CD14-positive monocyte (primary cell): ENCODE measurements around the gene PUDP. TPM values are rescaled to one million over a fixed set of nuclear protein-coding genes. Genes with fewer than 3 reads are reported as not detected.

Experiments
- DNase-seq, 3 donors: peaks; one replicate each; pipeline ENCODE4 v3.0.0-alpha.2; 2011 to 2022
- H2AFZ ChIP-seq: 2 replicates; pipeline ENCODE4 v1.6.0; 2012; ENCODE audit warnings: mild to moderate bottlenecking, low read depth, low read length, inconsistent platforms; ENCODE audit not compliant: insufficient read depth, poor library complexity, severe bottlenecking
- H3K27ac ChIP-seq, 2 donors: 1 replicate in 1 of 2; 2 replicates in 1 of 2; pipeline ENCODE4 v1.5.1; 2012 to 2013; ENCODE audit warnings: low read length in 2 of 2, control low read depth in 1 of 2, inconsistent platforms in 1 of 2, low read depth in 1 of 2, mild to moderate bottlenecking in 1 of 2
- H3K27me3 ChIP-seq, 2 donors: one replicate each; pipeline versions ENCODE4 v1.6.0 to v1.6.1; 2011 to 2013; ENCODE audit warnings: low read length in 2 of 2; ENCODE audit not compliant: control insufficient read depth in 2 of 2, insufficient read depth in 2 of 2
- H3K36me3 ChIP-seq, 2 donors: replicated peaks in 1 of 2; 1 replicate in 1 of 2; 2 replicates in 1 of 2; pipeline versions ENCODE4 v1.5.1 to v1.6.1; 2012 to 2013; ENCODE audit warnings: low read length in 2 of 2, control low read depth in 1 of 2, inconsistent platforms in 1 of 2, mild to moderate bottlenecking in 1 of 2; ENCODE audit not compliant: insufficient read depth in 2 of 2, control insufficient read depth in 1 of 2
- H3K4me1 ChIP-seq, 2 donors: 1 replicate in 1 of 2; 2 replicates in 1 of 2; pipeline versions ENCODE4 v1.5.1 to v1.6.1; 2012 to 2013; ENCODE audit warnings: low read length in 2 of 2, control low read depth in 1 of 2, inconsistent platforms in 1 of 2, mild to moderate bottlenecking in 1 of 2, moderate library complexity in 1 of 2; ENCODE audit not compliant: insufficient read depth in 2 of 2, control insufficient read depth in 1 of 2
- H3K4me2 ChIP-seq: replicated peaks from 2 replicates; pipeline ENCODE3; 2012; ENCODE audit warnings: low read length, moderate library complexity, mild to moderate bottlenecking; ENCODE audit not compliant: poor library complexity, severe bottlenecking; ENCODE audit errors: extremely low read depth
- H3K4me3 ChIP-seq, 3 experiments: fragments of 200-600 bp in 1 of 3; sonication (generic) in 1 of 3; replicated peaks in 1 of 3; 1 replicate in 2 of 3; 2 replicates in 1 of 3; pipeline ENCODE4 v1.5.1; 2011 to 2013; ENCODE audit warnings: low read length in 3 of 3, mild to moderate bottlenecking in 3 of 3, control low read depth in 2 of 3, low read depth in 2 of 3, inconsistent platforms in 1 of 3, moderate library complexity in 1 of 3
- H3K79me2 ChIP-seq: 2 replicates; pipeline ENCODE4 v1.6.0; 2012; ENCODE audit warnings: mild to moderate bottlenecking, control low read depth, inconsistent platforms, low read length, moderate library complexity; ENCODE audit not compliant: insufficient read depth
- H3K9ac ChIP-seq: 2 replicates; pipeline ENCODE4 v1.6.0; 2017; ENCODE audit warnings: low read length, mild to moderate bottlenecking; ENCODE audit not compliant: insufficient read depth, poor library complexity, severe bottlenecking
- H3K9me3 ChIP-seq, 2 donors: replicated peaks in 1 of 2; 1 replicate in 1 of 2; 2 replicates in 1 of 2; pipeline versions ENCODE4 v1.5.1 to v1.6.1; 2012 to 2013; ENCODE audit warnings: low read length in 2 of 2, control low read depth in 1 of 2; ENCODE audit not compliant: control insufficient read depth in 1 of 2, insufficient read depth in 1 of 2
- H4K20me1 ChIP-seq: 2 replicates; pipeline ENCODE4 v1.6.0; 2012; ENCODE audit warnings: mild to moderate bottlenecking, low read length, control low read depth, moderate library complexity; ENCODE audit not compliant: insufficient read depth
- H3K27ac Mint-ChIP-seq, 7 donors: one replicate each; pipeline ENCODE4 v1.8.0; 2020; ENCODE audit warnings: mild to moderate bottlenecking in 7 of 7, mixed read lengths in 7 of 7, moderate library complexity in 6 of 7, inconsistent platforms in 2 of 7
- H3K27me3 Mint-ChIP-seq, 3 donors: one replicate each; pipeline ENCODE4 v1.8.0; 2021 to 2022; ENCODE audit warnings: low read depth in 3 of 3, mild to moderate bottlenecking in 3 of 3, mixed read lengths in 3 of 3, moderate library complexity in 3 of 3, inconsistent platforms in 1 of 3
- H3K36me3 Mint-ChIP-seq, 2 donors: one replicate each; pipeline ENCODE4 v1.8.0; 2020; ENCODE audit warnings: mixed read lengths in 2 of 2, inconsistent platforms in 1 of 2, mild to moderate bottlenecking in 1 of 2
- H3K4me1 Mint-ChIP-seq: one replicate; pipeline ENCODE4 v1.8.0; 2020; ENCODE audit warnings: mild to moderate bottlenecking, mixed read lengths
- H3K4me3 Mint-ChIP-seq, 2 donors: one replicate each; pipeline ENCODE4 v1.8.0; 2020; ENCODE audit warnings: mild to moderate bottlenecking in 2 of 2, mixed read lengths in 2 of 2, moderate library complexity in 1 of 2
- H3K9me3 Mint-ChIP-seq, 7 donors: one replicate each; pipeline ENCODE4 v1.8.0; 2020 to 2022; ENCODE audit warnings: mixed read lengths in 7 of 7, mild to moderate bottlenecking in 6 of 7, moderate library complexity in 6 of 7, inconsistent platforms in 2 of 7
- CTCF ChIP-seq: fragments of 200-600 bp; IDR thresholded peaks from one replicate; pipeline ENCODE4 v1.8.0; 2022; ENCODE audit warnings: antibody characterized with exemption, mild to moderate bottlenecking
- WGBS: methylation state at CpG from one replicate; pipeline ENCODE4 v1.1.5; 2013; ENCODE audit warnings: missing lambda C conversion rate; ENCODE audit not compliant: insufficient coverage; 5-methylcytosine and 5-hydroxymethylcytosine counted together
- intact Hi-C, 2 donors: fragments of 100-400 bp; cut with micrococcal nuclease; formaldehyde crosslinking; loops; one replicate each; pipeline versions ENCODE4 v1.15.0 to v1.15.1; 2023
- polyA plus RNA-seq, 3 donors: library from polyadenylated mRNA; depleted of rRNA in 1 of 3; unstranded in 2 of 3; stranded (reverse) in 1 of 3; fragments of 300-500 nt in 2 of 3; fragments of >200 nt in 1 of 3; fragmentation: Illumina TruSeq in 2 of 3; gene quantifications; 1 replicate in 2 of 3; 2 replicates in 1 of 3; pipeline ENCODE4 v1.2.3, GENCODE V29; 2012 to 2021

The PUDP gene
- polyA plus RNA-seq, 3 donors = 21.4 to 49.5 (median 45.4) TPM

GRCh38 chrX:7168371-7168770 is 20.4 kb upstream of the PUDP start:
- WGBS = no CpG with 5 or more reads among the region's 1 CpG
- Histone ChIP-seq H3K9ac (no peak overlapping the region), H3K79me2 (no peaks in the 10 kb centered on the region), H3K4me3 (no peak overlapping the region), H3K4me2 (no peak overlapping the region), H3K9me3 (no peaks in the 10 kb centered on the region), H3K36me3 (no peaks in the 10 kb centered on the region), H4K20me1 (no peaks in the 10 kb centered on the region), H3K4me1 (no peaks in the 10 kb centered on the region), H3K27ac (no peak overlapping the region), H2AFZ (no peak overlapping the region), H3K27me3 (no peaks in the 10 kb centered on the region)
- TF ChIP-seq CTCF = no peak
- peaks cover 0 to 9% (median 0%) of the 10 kb centered on the region in 3 donors for H3K27me3 Mint-ChIP-seq
- DNase-seq = no peak
- intact Hi-C loops = no loop called here
- no peak overlapping the region for H3K4me3 Mint-ChIP-seq
- no peak overlapping the region for H3K27ac Mint-ChIP-seq
- peaks cover 0 to 13% (median 6%) of the 10 kb centered on the region in 7 donors for H3K9me3 Mint-ChIP-seq
- no peaks in the 10 kb centered on the region for H3K4me1 Mint-ChIP-seq
- no peaks in the 10 kb centered on the region for H3K36me3 Mint-ChIP-seq

DNA sequence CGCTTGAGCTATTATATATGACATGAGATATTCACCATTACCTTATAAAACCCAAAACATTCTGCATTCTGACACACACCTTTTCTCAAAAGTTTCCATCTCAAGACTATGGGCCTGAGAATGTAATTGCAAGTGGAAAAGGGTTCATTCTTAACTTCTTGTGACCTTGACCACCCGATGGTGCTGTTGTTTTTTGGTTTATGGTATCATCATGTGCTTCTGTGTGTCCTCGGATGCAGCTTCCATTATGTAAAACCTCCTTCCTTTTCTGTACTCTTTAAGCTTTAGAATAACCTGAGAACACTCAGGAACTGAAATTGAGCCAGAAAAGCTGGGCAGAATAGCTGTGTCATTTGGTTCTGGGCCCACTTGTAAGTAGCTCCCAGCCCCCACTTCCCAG is 16.2 kb upstream of the PUDP start:
- intact Hi-C loops = no loop called here
- H3K36me3 Mint-ChIP-seq = no peaks in the 10 kb centered on the region
- H4K20me1 ChIP-seq = no peaks in the 10 kb centered on the region
- no peak overlapping the region for H3K4me3 Mint-ChIP-seq
- no peak overlapping the region for H3K9ac ChIP-seq
- TF ChIP-seq CTCF = no peak
- no peak overlapping the region for H3K4me3 ChIP-seq
- H3K36me3 ChIP-seq = no peaks in the 10 kb centered on the region
- no CpG with 5 or more reads among the region's 3 CpGs for WGBS
- no peak for DNase-seq
- H3K27me3 ChIP-seq = no peaks in the 10 kb centered on the region
- H3K27ac ChIP-seq = no peak overlapping the region
- H3K9me3 ChIP-seq = no peaks in the 10 kb centered on the region
- H3K27ac Mint-ChIP-seq = no peak overlapping the region
- no peak overlapping the region for H2AFZ ChIP-seq
- H3K4me1 ChIP-seq = peaks cover 1 to 2% of the 10 kb centered on the region in 2 donors
- H3K27me3 Mint-ChIP-seq = peaks cover 0 to 9% (median 3%) of the 10 kb centered on the region in 3 donors
- H3K4me1 Mint-ChIP-seq = peaks cover 4% of the 10 kb centered on the region
- H3K9me3 Mint-ChIP-seq = peaks cover 0 to 13% (median 5%) of the 10 kb centered on the region in 7 donors
- H3K4me2 ChIP-seq = no peak overlapping the region
- H3K79me2 ChIP-seq = no peaks in the 10 kb centered on the region
